ENCODE results near the gene NCBP1. TPM values are rescaled to one million over a fixed set of nuclear protein-coding genes. Genes with fewer than 3 reads are reported as not detected.
"Not testable (repeated sequence)": the region's sequence is repeated elsewhere in the genome, so short reads cannot be mapped to it uniquely, and the experiment has no call there.

The NCBP1 gene
- 47.2 TPM for polyA plus RNA-seq (2013, experiment 1 of 4)
- 51.7 TPM for polyA plus RNA-seq (2013, experiment 2 of 4)
- polyA plus RNA-seq (2013, experiment 3 of 4), result 33.2 TPM
- polyA plus RNA-seq (2013, experiment 4 of 4), result 36.5 TPM

- whole genome bisulfite sequencing, 2 experiments, result 0% methylated on average over 83 of the region's 83 CpGs
- peaks cover 9% of the 10 kb centered on the region for H3K4me1 ChIP-seq (ENCODE audit: control insufficient read depth, insufficient read depth, low read length)
- H3K27me3 ChIP-seq (ENCODE audit: control insufficient read depth, insufficient read depth, low read length, poor library complexity, severe bottlenecking), result no peaks in the 10 kb centered on the region
Measured at GRCh38 chr9:97632985-97633858, at the start of gene NCBP1, which contains the start of gene TSTD2. Gene NCBP1 (plus strand): TSS chr9:97633821. CDS start chr9:97633882, 61 bp downstream. Gene TSTD2 (minus strand): TSS chr9:97633368. CDS start chr9:97627562, 5,806 bp downstream.

DNA sequence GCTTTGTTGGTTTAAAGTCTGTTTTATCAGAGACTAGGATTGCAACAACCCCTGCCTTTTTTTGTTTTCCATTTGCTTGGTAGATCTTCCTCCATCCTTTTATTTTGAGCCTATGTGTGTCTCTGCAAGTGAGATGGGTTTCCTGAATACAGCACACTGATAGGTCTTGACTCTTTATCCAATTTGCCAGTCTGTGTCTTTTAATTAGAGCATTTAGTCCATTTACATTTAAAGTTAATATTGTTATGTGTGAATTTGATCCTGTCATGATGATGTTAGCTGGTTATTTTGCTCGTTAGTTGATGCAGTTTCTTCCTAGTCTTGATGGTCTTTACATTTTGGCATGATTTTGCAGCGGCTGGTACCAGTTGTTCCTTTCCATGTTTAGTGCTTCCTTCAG is 48.8 kb upstream of the NCBP1 start:
- H3K27ac ChIP-seq (ENCODE audit: insufficient read depth, low read depth, low read length, poor library complexity, severe bottlenecking); H3K36me3 ChIP-seq (ENCODE audit: control insufficient read depth, insufficient read depth, low read length); H3K4me1 ChIP-seq (ENCODE audit: control insufficient read depth, insufficient read depth, low read length); H3K4me3 ChIP-seq (ENCODE audit: insufficient read depth, low read depth, low read length); H3K27me3 ChIP-seq (ENCODE audit: control insufficient read depth, insufficient read depth, low read length, poor library complexity, severe bottlenecking); H3K9me3 ChIP-seq (ENCODE audit: control insufficient read depth, low read length): not testable (repeated sequence)
- no CpG with 5 or more reads among the region's 2 CpGs for WGBS, 2 experiments

More at GRCh38 chr9:97632985-97633858, at the start of gene NCBP1, which contains the start of gene TSTD2:
- Histone ChIP-seq H3K27ac (ENCODE audit: insufficient read depth, low read depth, low read length, poor library complexity, severe bottlenecking) (peak within 1 kb of the TSS; percentile 100), H3K4me3 (ENCODE audit: insufficient read depth, low read depth, low read length) (peak within 1 kb of the TSS; percentile 86), H3K36me3 (ENCODE audit: control insufficient read depth, insufficient read depth, low read length) (no peaks in the 10 kb centered on the region), H3K9me3 (ENCODE audit: control insufficient read depth, low read length) (no peaks in the 10 kb centered on the region)

- not testable (repeated sequence) for H3K27ac ChIP-seq (ENCODE audit: insufficient read depth, low read depth, low read length, poor library complexity, severe bottlenecking); H3K36me3 ChIP-seq (ENCODE audit: control insufficient read depth, insufficient read depth, low read length); H3K27me3 ChIP-seq (ENCODE audit: control insufficient read depth, insufficient read depth, low read length, poor library complexity, severe bottlenecking); H3K4me3 ChIP-seq (ENCODE audit: insufficient read depth, low read depth, low read length); H3K4me1 ChIP-seq (ENCODE audit: control insufficient read depth, insufficient read depth, low read length); H3K9me3 ChIP-seq (ENCODE audit: control insufficient read depth, low read length)
- 95 to 98% methylated on average over 6 to 7 of the region's 7 CpGs for WGBS, 2 experiments
Measured at GRCh38 chr9:97586909-97587308, 46.7 kb upstream of the NCBP1 start.

DNA sequence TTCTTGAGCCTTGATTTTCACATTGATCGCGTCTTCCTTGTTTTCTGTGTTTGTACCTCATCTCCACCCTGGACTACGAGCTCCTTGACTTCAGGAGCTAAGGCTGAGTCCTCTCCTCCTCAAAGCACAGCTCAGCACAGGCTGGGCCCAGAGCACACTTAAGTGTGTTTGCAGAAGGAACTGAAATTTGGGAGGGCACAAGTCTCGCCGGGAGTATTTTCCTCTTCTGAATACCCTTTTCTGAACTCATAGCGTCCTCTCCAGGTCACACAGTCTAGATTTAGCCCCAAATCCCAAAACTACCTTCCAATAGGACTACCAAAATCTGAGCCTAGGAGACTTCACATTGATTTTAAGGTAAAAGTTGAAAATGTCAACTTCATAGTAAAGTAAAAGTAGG is 42.1 kb upstream of the NCBP1 start:
- no peak overlapping the region for H3K27ac ChIP-seq (ENCODE audit: insufficient read depth, low read depth, low read length, poor library complexity, severe bottlenecking)
- 80 to 84% methylated on average over 6 of the region's 6 CpGs for WGBS, 2 experiments
- H3K9me3 ChIP-seq (ENCODE audit: control insufficient read depth, low read length), result no peaks in the 10 kb centered on the region
- no peak overlapping the region for H3K4me3 ChIP-seq (ENCODE audit: insufficient read depth, low read depth, low read length)
- no peaks in the 10 kb centered on the region for H3K27me3 ChIP-seq (ENCODE audit: control insufficient read depth, insufficient read depth, low read length, poor library complexity, severe bottlenecking)
- H3K36me3 ChIP-seq (ENCODE audit: control insufficient read depth, insufficient read depth, low read length), result no peaks in the 10 kb centered on the region
- no peaks in the 10 kb centered on the region for H3K4me1 ChIP-seq (ENCODE audit: control insufficient read depth, insufficient read depth, low read length)

DNA sequence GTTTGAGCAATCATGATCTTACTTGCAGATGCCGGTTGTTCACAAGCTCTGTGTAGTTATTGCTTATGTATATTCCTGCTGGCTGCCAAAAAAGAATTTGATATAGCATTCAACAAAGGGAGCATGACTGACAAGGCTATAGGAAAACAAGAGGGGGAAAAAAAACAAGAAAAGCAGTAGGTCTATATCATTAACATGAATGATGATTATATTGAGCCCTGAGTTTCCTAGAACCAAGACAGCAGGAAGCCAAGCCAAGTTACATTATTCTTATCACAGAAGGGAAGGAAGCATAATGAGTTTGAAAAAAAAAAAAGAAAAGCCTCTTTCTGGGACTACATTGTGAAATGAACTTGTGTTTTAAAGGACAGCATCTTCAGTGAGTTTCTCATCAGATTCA is 41.5 kb upstream of the NCBP1 start:
- H3K4me1 ChIP-seq (ENCODE audit: control insufficient read depth, insufficient read depth, low read length), result no peaks in the 10 kb centered on the region
- no peak overlapping the region for H3K4me3 ChIP-seq (ENCODE audit: insufficient read depth, low read depth, low read length)
- no peaks in the 10 kb centered on the region for H3K27me3 ChIP-seq (ENCODE audit: control insufficient read depth, insufficient read depth, low read length, poor library complexity, severe bottlenecking)
- 91 to 100% methylated on average over 1 of the region's 1 CpG for WGBS, 2 experiments
- no peaks in the 10 kb centered on the region for H3K9me3 ChIP-seq (ENCODE audit: control insufficient read depth, low read length)
- no peaks in the 10 kb centered on the region for H3K36me3 ChIP-seq (ENCODE audit: control insufficient read depth, insufficient read depth, low read length)
- no peak overlapping the region for H3K27ac ChIP-seq (ENCODE audit: insufficient read depth, low read depth, low read length, poor library complexity, severe bottlenecking)

- no peak overlapping the region for H3K27ac ChIP-seq (ENCODE audit: insufficient read depth, low read depth, low read length, poor library complexity, severe bottlenecking)
- WGBS, 2 experiments, result 92% methylated on average over 4 of the region's 4 CpGs
Measured at GRCh38 chr9:97593960-97594359, 39.7 kb upstream of the NCBP1 start.

GRCh38 chr9:97594381-97594921 is 39.2 kb upstream of the NCBP1 start:
- no peak overlapping the region for H3K4me3 ChIP-seq (ENCODE audit: insufficient read depth, low read depth, low read length)
- no peaks in the 10 kb centered on the region for H3K27me3 ChIP-seq (ENCODE audit: control insufficient read depth, insufficient read depth, low read length, poor library complexity, severe bottlenecking)
- WGBS, 2 experiments, result 88 to 91% methylated on average over 11 of the region's 11 CpGs

More at GRCh38 chr9:97593960-97594359, 39.7 kb upstream of the NCBP1 start:
- Histone ChIP-seq H3K4me1 (ENCODE audit: control insufficient read depth, insufficient read depth, low read length) (no peaks in the 10 kb centered on the region), H3K9me3 (ENCODE audit: control insufficient read depth, low read length) (no peaks in the 10 kb centered on the region), H3K4me3 (ENCODE audit: insufficient read depth, low read depth, low read length) (no peak overlapping the region), H3K36me3 (ENCODE audit: control insufficient read depth, insufficient read depth, low read length) (no peaks in the 10 kb centered on the region), H3K27me3 (ENCODE audit: control insufficient read depth, insufficient read depth, low read length, poor library complexity, severe bottlenecking) (no peaks in the 10 kb centered on the region)

GRCh38 chr9:97596906-97597305 is 36.7 kb upstream of the NCBP1 start:
- peaks cover 13% of the 10 kb centered on the region for H3K36me3 ChIP-seq (ENCODE audit: control insufficient read depth, insufficient read depth, low read length)
- 92 to 95% methylated on average over 3 to 4 of the region's 4 CpGs for WGBS, 2 experiments
- no peaks in the 10 kb centered on the region for H3K27me3 ChIP-seq (ENCODE audit: control insufficient read depth, insufficient read depth, low read length, poor library complexity, severe bottlenecking)
- no peak overlapping the region for H3K27ac ChIP-seq (ENCODE audit: insufficient read depth, low read depth, low read length, poor library complexity, severe bottlenecking)
- no peaks in the 10 kb centered on the region for H3K9me3 ChIP-seq (ENCODE audit: control insufficient read depth, low read length)
- H3K4me1 ChIP-seq (ENCODE audit: control insufficient read depth, insufficient read depth, low read length), result no peaks in the 10 kb centered on the region
- H3K4me3 ChIP-seq (ENCODE audit: insufficient read depth, low read depth, low read length), result no peak overlapping the region

More at GRCh38 chr9:97594381-97594921, 39.2 kb upstream of the NCBP1 start:
- H3K27ac ChIP-seq (ENCODE audit: insufficient read depth, low read depth, low read length, poor library complexity, severe bottlenecking), result no peak overlapping the region
- H3K36me3 ChIP-seq (ENCODE audit: control insufficient read depth, insufficient read depth, low read length), result peaks cover 1% of the 10 kb centered on the region
- no peaks in the 10 kb centered on the region for H3K9me3 ChIP-seq (ENCODE audit: control insufficient read depth, low read length)
- no peaks in the 10 kb centered on the region for H3K4me1 ChIP-seq (ENCODE audit: control insufficient read depth, insufficient read depth, low read length)

DNA sequence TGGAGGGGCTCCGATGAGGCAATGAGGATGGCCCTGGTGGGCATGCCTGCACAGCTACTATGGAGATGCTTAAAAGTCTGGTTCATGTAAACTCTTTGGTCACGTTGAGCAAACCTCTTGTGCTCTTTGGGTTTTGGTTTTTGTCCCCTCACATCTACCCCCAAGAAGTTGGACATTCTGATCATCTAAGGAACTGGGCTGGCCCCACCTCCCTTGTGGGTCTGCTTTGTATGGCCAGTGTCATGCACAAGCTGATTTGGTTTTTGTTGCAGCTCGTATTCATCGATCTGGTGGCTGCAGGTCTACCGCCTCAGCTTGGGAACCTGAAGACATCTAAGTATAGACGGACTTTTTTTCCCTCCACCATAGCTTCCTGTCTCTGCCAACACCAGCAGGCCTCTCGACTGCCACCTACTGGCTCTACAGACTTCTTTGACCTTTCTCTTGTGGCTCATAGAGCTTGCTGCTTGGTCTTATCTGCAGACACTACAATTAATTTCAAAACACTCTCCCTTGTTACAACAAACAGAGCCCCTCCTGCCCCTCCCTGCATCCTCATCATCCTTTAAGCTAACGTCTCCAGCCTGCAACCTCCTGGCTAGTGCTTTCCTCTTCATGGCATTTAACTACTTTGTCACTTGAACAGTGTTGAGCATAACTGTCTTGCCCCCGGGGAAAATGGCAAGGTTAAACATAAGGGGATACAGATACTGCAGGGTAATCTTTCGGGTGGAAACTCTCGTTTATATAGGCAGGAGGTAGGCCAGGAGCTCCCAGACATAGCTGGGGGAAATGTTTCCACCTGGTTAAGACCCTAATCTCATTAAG is 34.9 kb upstream of the NCBP1 start:
- Histone ChIP-seq H3K27me3 (ENCODE audit: control insufficient read depth, insufficient read depth, low read length, poor library complexity, severe bottlenecking) (no peaks in the 10 kb centered on the region), H3K4me1 (ENCODE audit: control insufficient read depth, insufficient read depth, low read length) (no peaks in the 10 kb centered on the region), H3K4me3 (ENCODE audit: insufficient read depth, low read depth, low read length) (no peak overlapping the region), H3K36me3 (ENCODE audit: control insufficient read depth, insufficient read depth, low read length) (peaks cover 21% of the 10 kb centered on the region), H3K9me3 (ENCODE audit: control insufficient read depth, low read length) (no peaks in the 10 kb centered on the region), H3K27ac (ENCODE audit: insufficient read depth, low read depth, low read length, poor library complexity, severe bottlenecking) (no peak overlapping the region)
- 50 to 52% methylated on average over 11 of the region's 11 CpGs for WGBS, 2 experiments

All from ectodermal cell (in vitro differentiated cells).